ENCODE measurements around the gene IFI35.

Gene IFI35

DNA sequence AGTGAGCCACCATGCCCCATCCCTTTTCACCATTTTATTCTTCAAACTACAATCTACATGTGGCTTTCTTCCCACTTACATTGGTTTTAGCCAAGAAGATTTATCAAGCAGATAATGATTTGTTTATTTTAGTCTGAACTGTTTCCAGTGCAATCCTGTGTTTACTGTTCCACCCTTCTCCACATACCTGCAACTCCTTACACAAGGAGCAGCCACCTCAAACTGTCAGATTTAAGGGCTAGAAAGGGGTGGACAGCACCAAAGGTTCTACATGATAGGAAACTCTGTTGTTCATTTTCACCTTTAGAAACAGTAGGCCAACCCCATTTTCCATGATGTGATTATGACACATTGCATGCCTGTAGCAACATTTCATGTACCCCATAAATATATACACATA, 24.3 kb upstream of the IFI35 start (continued):
- TF ChIP-seq, protein P1, sequence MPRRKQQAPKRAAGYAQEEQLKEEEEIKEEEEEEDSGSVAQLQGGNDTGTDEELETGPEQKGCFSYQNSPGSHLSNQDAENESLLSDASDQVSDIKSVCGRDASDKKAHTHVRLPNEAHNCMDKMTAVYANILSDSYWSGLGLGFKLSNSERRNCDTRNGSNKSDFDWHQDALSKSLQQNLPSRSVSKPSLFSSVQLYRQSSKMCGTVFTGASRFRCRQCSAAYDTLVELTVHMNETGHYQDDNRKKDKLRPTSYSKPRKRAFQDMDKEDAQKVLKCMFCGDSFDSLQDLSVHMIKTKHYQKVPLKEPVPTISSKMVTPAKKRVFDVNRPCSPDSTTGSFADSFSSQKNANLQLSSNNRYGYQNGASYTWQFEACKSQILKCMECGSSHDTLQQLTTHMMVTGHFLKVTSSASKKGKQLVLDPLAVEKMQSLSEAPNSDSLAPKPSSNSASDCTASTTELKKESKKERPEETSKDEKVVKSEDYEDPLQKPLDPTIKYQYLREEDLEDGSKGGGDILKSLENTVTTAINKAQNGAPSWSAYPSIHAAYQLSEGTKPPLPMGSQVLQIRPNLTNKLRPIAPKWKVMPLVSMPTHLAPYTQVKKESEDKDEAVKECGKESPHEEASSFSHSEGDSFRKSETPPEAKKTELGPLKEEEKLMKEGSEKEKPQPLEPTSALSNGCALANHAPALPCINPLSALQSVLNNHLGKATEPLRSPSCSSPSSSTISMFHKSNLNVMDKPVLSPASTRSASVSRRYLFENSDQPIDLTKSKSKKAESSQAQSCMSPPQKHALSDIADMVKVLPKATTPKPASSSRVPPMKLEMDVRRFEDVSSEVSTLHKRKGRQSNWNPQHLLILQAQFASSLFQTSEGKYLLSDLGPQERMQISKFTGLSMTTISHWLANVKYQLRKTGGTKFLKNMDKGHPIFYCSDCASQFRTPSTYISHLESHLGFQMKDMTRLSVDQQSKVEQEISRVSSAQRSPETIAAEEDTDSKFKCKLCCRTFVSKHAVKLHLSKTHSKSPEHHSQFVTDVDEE (CRISPR knock-in tag; IDR thresholded peaks at IDR 0.05), result no peak

DNA sequence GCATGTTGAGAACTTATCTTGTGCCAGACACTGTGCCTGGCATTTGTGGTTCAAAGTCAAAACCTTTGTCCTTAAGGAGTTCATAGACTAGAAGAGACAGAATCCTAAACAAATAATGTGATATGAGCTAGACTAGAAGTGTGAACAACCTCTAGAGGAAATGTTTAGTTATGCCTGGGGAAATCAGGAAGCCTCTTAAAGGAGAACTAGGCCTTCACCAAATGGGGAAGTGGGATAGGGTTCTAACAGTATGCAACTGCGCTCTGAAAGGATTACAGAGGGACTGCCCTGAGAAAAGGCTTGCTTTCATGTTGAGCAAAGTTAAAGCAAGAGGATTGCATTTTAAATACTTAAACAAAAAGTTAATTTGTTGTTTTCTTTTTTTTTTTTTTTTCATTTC, 21.4 kb upstream of the IFI35 start:
- no peak for ATAC-seq
- no peak for TF ChIP-seq PPARA (CRISPR knock-in tag; IDR thresholded peaks at IDR 0.05; ENCODE audit: borderline replicate concordance)
- TF ChIP-seq CSDC2 (CRISPR knock-in tag; IDR thresholded peaks at IDR 0.05), result no peak
- no peak for TF ChIP-seq GLIS3 (CRISPR knock-in tag; IDR thresholded peaks at IDR 0.05)
- TF ChIP-seq, protein P2, sequence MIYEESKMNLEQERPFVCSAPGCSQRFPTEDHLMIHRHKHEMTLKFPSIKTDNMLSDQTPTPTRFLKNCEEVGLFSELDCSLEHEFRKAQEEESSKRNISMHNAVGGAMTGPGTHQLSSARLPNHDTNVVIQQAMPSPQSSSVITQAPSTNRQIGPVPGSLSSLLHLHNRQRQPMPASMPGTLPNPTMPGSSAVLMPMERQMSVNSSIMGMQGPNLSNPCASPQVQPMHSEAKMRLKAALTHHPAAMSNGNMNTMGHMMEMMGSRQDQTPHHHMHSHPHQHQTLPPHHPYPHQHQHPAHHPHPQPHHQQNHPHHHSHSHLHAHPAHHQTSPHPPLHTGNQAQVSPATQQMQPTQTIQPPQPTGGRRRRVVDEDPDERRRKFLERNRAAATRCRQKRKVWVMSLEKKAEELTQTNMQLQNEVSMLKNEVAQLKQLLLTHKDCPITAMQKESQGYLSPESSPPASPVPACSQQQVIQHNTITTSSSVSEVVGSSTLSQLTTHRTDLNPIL (CRISPR knock-in tag; IDR thresholded peaks at IDR 0.05; ENCODE audit: low read depth), result no peak
- no peak for TF ChIP-seq TCF4 (CRISPR knock-in tag; IDR thresholded peaks at IDR 0.05; ENCODE audit: borderline replicate concordance)
- TF ChIP-seq, protein P3, sequence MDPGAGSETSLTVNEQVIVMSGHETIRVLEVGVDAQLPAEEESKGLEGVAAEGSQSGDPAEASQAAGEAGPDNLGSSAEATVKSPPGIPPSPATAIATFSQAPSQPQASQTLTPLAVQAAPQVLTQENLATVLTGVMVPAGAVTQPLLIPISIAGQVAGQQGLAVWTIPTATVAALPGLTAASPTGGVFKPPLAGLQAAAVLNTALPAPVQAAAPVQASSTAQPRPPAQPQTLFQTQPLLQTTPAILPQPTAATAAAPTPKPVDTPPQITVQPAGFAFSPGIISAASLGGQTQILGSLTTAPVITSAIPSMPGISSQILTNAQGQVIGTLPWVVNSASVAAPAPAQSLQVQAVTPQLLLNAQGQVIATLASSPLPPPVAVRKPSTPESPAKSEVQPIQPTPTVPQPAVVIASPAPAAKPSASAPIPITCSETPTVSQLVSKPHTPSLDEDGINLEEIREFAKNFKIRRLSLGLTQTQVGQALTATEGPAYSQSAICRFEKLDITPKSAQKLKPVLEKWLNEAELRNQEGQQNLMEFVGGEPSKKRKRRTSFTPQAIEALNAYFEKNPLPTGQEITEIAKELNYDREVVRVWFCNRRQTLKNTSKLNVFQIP (CRISPR knock-in tag; IDR thresholded peaks at IDR 0.05; ENCODE audit: borderline replicate concordance, low read depth), result no peak

DNA sequence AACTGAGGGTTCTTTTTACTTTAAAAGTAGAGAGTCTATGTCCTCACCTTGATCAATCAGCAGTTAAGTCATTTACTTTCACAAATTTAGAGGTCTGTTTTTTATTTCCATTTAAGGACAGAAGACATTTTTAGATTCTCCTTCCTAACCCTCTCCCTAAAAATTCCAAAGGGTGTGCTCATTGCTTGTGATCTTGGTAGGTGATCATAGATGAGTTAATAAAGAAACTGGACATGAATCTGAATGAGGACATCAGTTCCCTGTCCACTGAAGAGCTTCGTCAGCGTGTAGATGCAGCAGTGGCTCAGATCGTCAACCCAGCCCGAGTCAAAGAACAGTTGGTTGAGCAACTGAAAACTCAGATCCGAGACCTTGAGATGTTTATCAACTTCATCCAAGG, 17.4 kb upstream of the IFI35 start:
- no peak for ATAC-seq
- TF ChIP-seq ZNF565 (CRISPR knock-in tag; conservative IDR thresholded peaks at IDR 0.05; ENCODE audit: low read depth) (no peak), PPARA (CRISPR knock-in tag; IDR thresholded peaks at IDR 0.05; ENCODE audit: borderline replicate concordance) (no peak), OSR1 (CRISPR knock-in tag; IDR thresholded peaks at IDR 0.05) (no peak), RARB (CRISPR knock-in tag; IDR thresholded peaks at IDR 0.05) (no peak), BACH2 (CRISPR knock-in tag; IDR thresholded peaks at IDR 0.05; ENCODE audit: borderline replicate concordance) (no peak), ZFP3 (CRISPR knock-in tag; IDR thresholded peaks at IDR 0.05) (no peak), ZC3H10 (CRISPR knock-in tag; IDR thresholded peaks at IDR 0.05) (no peak), ESRRG (CRISPR knock-in tag; IDR thresholded peaks at IDR 0.05) (no peak), TCF4 (CRISPR knock-in tag; IDR thresholded peaks at IDR 0.05; ENCODE audit: borderline replicate concordance) (no peak), ZNF70 (CRISPR knock-in tag; IDR thresholded peaks at IDR 0.05) (no peak)
- TF ChIP-seq, protein P1 (CRISPR knock-in tag; IDR thresholded peaks at IDR 0.05), result no peak
- TF ChIP-seq, protein P3 (CRISPR knock-in tag; IDR thresholded peaks at IDR 0.05; ENCODE audit: borderline replicate concordance, low read depth), result no peak

DNA sequence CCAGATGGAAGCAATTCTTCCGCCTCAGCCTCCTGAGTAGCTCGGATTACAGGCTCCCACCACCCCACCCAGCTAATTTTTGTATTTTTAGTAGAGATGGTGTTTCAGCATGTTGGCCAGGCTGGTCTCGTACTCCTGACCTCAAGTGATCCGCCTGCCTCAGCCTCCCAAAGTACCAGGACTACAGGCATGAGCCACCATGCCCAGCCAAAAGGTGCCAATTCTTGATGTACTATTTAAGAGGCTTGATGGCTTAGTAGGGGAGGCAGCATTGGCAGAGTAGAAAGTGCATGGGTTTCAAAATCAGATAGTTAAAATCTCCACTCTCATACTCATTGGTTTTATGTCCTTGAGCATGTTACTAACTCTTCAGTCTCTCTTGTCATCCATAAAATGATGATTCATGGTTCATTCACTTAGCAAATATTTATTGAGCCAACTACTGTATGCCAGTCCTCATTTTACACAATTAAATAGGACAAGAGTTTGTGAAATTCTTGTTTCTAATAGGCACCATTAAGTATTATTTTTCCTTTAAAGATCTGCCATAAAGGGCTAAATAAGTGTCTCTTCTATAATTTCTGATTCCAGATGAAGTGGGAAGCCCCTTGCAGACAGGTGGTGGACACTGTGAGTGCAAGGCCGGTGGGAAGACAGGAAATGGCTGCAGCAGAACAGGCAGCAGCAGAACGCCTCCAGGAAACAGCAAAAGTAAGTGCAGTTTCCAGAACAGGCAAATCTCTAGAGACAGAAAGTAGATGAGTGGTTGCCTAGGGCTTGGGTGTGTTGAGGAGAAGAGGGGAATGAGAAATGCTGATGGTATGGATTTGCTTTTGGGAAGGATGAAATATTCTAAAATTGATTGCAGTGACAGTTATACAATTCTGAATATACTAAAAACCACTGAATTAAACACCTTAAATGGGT, 16.6 kb upstream of the IFI35 start:
- TF ChIP-seq, protein P3 (CRISPR knock-in tag; IDR thresholded peaks at IDR 0.05; ENCODE audit: borderline replicate concordance, low read depth), result no peak
- no peak for TF ChIP-seq ESRRG (CRISPR knock-in tag; IDR thresholded peaks at IDR 0.05)
- no peak for TF ChIP-seq ZNF70 (CRISPR knock-in tag; IDR thresholded peaks at IDR 0.05)
- no peak for TF ChIP-seq GLIS3 (CRISPR knock-in tag; IDR thresholded peaks at IDR 0.05)
- TF ChIP-seq SNAI2 (CRISPR knock-in tag; IDR thresholded peaks at IDR 0.05), result no peak
- no peak for TF ChIP-seq BACH2 (CRISPR knock-in tag; IDR thresholded peaks at IDR 0.05; ENCODE audit: borderline replicate concordance)
- no peak for TF ChIP-seq ISL1 (CRISPR knock-in tag; IDR thresholded peaks at IDR 0.05)
- TF ChIP-seq ZC3H10 (CRISPR knock-in tag; IDR thresholded peaks at IDR 0.05), result no peak
- TF ChIP-seq, protein P4, sequence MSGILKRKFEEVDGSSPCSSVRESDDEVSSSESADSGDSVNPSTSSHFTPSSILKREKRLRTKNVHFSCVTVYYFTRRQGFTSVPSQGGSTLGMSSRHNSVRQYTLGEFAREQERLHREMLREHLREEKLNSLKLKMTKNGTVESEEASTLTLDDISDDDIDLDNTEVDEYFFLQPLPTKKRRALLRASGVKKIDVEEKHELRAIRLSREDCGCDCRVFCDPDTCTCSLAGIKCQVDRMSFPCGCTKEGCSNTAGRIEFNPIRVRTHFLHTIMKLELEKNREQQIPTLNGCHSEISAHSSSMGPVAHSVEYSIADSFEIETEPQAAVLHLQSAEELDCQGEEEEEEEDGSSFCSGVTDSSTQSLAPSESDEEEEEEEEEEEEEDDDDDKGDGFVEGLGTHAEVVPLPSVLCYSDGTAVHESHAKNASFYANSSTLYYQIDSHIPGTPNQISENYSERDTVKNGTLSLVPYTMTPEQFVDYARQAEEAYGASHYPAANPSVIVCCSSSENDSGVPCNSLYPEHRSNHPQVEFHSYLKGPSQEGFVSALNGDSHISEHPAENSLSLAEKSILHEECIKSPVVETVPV (CRISPR knock-in tag; IDR thresholded peaks at IDR 0.05), result no peak
- TF ChIP-seq ZNF8 (CRISPR knock-in tag; IDR thresholded peaks at IDR 0.05), result no peak
- no peak for ATAC-seq

All from SK-N-SH treated with all-trans-retinoic acid at 6 μM for 48 hours (cell line).